Transverse colon (tissue), 4 donors: Measurements from ENCODE around the gene TMEM69. TPM values are rescaled to one million over a fixed set of nuclear protein-coding genes. Genes with fewer than 3 reads are reported as not detected.
"Not testable (repeated sequence)": the region's sequence is repeated elsewhere in the genome, so short reads cannot be mapped to it uniquely, and the experiment has no call there.

Experiments
- DNase-seq: peaks from one replicate; pipeline ENCODE4 v3.0.0-alpha.2; 2019
- H3K27ac ChIP-seq, 4 donors: fragments of 200-600 bp; sonication (generic); 2 replicates each; pipeline ENCODE4 v1.5.1; 2016 to 2018; ENCODE audit warnings: inconsistent platforms in 4 of 4
- H3K27me3 ChIP-seq: fragments of 200-600 bp; sonication (generic); 2 replicates; pipeline ENCODE4 v1.5.1; 2017; ENCODE audit warnings: inconsistent platforms
- H3K36me3 ChIP-seq, 4 donors: fragments of 200-600 bp; sonication (generic); 2 replicates each; pipeline ENCODE4 v1.5.1; 2017 to 2019; ENCODE audit warnings: inconsistent platforms in 4 of 4
- H3K4me1 ChIP-seq, 4 donors: fragments of 200-600 bp; sonication (generic); 2 replicates each; pipeline ENCODE4 v1.5.1; 2017 to 2020; ENCODE audit warnings: inconsistent platforms in 4 of 4
- H3K4me3 ChIP-seq, 4 donors: fragments of 200-600 bp; sonication (generic); 1 replicate in 1 of 4; 2 replicates in 3 of 4; pipeline versions ENCODE4 v1.5.1 to v1.6.1; 2017 to 2019; ENCODE audit warnings: inconsistent platforms in 4 of 4
- H3K9me3 ChIP-seq, 2 donors: fragments of 200-600 bp; sonication (generic); 2 replicates each; pipeline ENCODE4 v1.5.1; 2017 to 2019; ENCODE audit warnings: inconsistent platforms in 2 of 2
- EP300 ChIP-seq: sonication (generic); formaldehyde crosslinking; IDR thresholded peaks from one replicate; pipeline ENCODE4 v1.6.1; 2017; ENCODE audit warnings: antibody characterized with exemption, low read depth
- POLR2A ChIP-seq: fragments of 450-650 bp; IDR thresholded peaks from one replicate; pipeline ENCODE4 v1.6.1; 2016; ENCODE audit warnings: antibody characterized with exemption, mild to moderate bottlenecking, moderate library complexity
- POLR2AphosphoS5 ChIP-seq, 3 donors: sonication (generic); formaldehyde crosslinking; IDR thresholded peaks; one replicate each; pipeline ENCODE4 v1.6.1; 2016; ENCODE audit warnings: antibody characterized with exemption in 3 of 3
- WGBS, 2 donors: methylation state at CpG; one replicate each; pipeline ENCODE4 v1.1.5; 2018; ENCODE audit warnings: low coverage in 1 of 2; 5-methylcytosine and 5-hydroxymethylcytosine counted together
- in situ Hi-C, 4 donors: fragments of 200-750 bp; cut with MboI; loops; one replicate each; pipeline versions ENCODE4 v1.15.0 to v1.15.1; 2017; ENCODE audit warnings: low sequenced_read_pairs in 3 of 4, low pct_ligation_motif_present in 1 of 4, low pct_unique_long_range_greater_than_20kb in 1 of 4
- intact Hi-C: fragments of 100-400 bp; cut with DNase I; formaldehyde crosslinking; loops from one replicate; pipeline ENCODE4 v1.15.1; 2023; ENCODE audit warnings: low total_unique reads
- total RNA-seq, 4 donors: library from RNA; depleted of rRNA; stranded (reverse); fragments of >200 nt; gene quantifications; one replicate each; pipeline ENCODE4 v1.1.0, GENCODE V29; 2016
- TF ChIP-seq, protein P1 (sequence below), 5 experiments: fragments of 200-600 bp in 3 of 5; fragments of 450-650 bp in 2 of 5; sonication (generic) in 3 of 5; IDR thresholded peaks; 1 replicate in 2 of 5; 2 replicates in 3 of 5; pipeline ENCODE4 v1.5.1; 2016 to 2017; ENCODE audit warnings: antibody characterized with exemption in 5 of 5, inconsistent platforms in 3 of 5, mild to moderate bottlenecking in 2 of 5, moderate library complexity in 1 of 5

TMEM69 gene
- total RNA-seq, 4 donors from 2014 or later = 6.4 to 47.2 (median 28.0) TPM

DNA sequence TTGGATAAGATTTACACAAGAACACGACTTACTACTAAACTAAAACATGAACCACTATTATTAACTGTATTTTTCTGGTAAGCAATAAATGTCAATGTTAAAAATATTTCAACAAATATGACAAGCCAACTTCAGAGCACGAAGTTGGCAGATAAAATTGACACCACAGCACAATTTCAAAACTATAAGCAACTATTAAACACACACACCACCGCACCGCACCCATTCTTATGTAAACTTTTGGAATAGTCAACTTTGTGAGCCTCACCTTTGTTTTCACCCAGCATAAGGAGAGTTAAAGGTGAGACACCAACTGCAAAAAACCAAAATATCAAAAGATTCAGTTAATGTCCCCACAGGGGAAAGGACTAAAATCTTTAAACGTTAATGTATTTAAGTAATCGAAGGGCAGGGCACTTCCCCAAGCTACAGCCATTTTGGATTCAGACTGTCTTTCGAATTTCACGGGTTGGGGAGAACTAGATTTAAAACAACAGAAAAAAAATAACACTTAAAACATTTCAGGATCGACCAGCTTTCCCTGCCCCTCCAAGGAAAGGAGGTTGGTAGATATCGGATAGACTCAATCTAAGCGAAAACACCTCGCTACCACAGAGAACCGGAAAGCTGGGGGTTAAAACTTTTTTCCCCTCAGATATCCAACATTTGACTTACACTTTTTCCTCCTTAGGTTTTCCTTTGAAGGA, 2.5 kb upstream of the TMEM69 start:
- peaks cover 15 to 64% (median 54%) of the 10 kb centered on the region in 4 donors for H3K4me1 ChIP-seq
- TF ChIP-seq, protein P1, sequence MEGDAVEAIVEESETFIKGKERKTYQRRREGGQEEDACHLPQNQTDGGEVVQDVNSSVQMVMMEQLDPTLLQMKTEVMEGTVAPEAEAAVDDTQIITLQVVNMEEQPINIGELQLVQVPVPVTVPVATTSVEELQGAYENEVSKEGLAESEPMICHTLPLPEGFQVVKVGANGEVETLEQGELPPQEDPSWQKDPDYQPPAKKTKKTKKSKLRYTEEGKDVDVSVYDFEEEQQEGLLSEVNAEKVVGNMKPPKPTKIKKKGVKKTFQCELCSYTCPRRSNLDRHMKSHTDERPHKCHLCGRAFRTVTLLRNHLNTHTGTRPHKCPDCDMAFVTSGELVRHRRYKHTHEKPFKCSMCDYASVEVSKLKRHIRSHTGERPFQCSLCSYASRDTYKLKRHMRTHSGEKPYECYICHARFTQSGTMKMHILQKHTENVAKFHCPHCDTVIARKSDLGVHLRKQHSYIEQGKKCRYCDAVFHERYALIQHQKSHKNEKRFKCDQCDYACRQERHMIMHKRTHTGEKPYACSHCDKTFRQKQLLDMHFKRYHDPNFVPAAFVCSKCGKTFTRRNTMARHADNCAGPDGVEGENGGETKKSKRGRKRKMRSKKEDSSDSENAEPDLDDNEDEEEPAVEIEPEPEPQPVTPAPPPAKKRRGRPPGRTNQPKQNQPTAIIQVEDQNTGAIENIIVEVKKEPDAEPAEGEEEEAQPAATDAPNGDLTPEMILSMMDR (IDR thresholded peaks at IDR 0.05) = no peak
- TF ChIP-seq POLR2A = no peak
- no peak for TF ChIP-seq POLR2AphosphoS5 (IDR thresholded peaks at IDR 0.05)
- TF ChIP-seq EP300 = no peak

DNA sequence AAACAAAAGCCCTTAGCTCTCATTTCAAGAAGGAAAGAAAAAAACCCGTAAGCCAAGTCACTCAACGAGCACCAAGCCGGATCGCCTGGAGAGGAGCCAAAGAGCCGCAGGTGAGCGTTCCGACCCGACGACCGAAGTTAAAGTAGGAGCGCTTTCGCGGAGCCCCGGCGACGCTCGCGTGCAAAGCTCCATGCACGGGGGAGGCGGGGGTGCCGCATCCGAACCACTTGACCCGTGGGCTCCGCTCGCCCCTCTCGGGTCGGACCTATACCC, 2.0 kb upstream of the TMEM69 start:
- in situ Hi-C loops (no loop called here), intact Hi-C loops (no loop called here)
- no peaks in the 10 kb centered on the region for H3K27me3 ChIP-seq
- no peaks in the 10 kb centered on the region for H3K9me3 ChIP-seq
- peak; percentile 72 for DNase-seq
- 1% methylated on average over 27 of the region's 27 CpGs; no CpG with 5 or more reads in 1 of the 2 donors for WGBS, 2 donors
- H3K27ac ChIP-seq = peak overlapping the region; percentile 97 to 100 (median 98)
- TF ChIP-seq, protein P1 (IDR thresholded peaks at IDR 0.05) = peak in 1 of 5 experiments; percentile 17
- no peak for TF ChIP-seq POLR2A
- no peak for TF ChIP-seq POLR2AphosphoS5 (IDR thresholded peaks at IDR 0.05)
- no peak for TF ChIP-seq EP300
- no peaks in the 10 kb centered on the region for H3K36me3 ChIP-seq
- peaks cover 15 to 59% (median 49%) of the 10 kb centered on the region in 4 donors for H3K4me1 ChIP-seq
- H3K4me3 ChIP-seq = peak overlapping the region; percentile 78 to 99 (median 92)

More for the DNA sequence above, 2.5 kb upstream of the TMEM69 start:
- H3K4me3 ChIP-seq = peak overlapping the region; percentile 78 to 99 (median 92)
- DNase-seq = no peak
- H3K9me3 ChIP-seq = no peaks in the 10 kb centered on the region
- WGBS, 2 donors = 0 to 1% methylated on average over 13 of the region's 13 CpGs
- intact Hi-C loops (no loop called here), in situ Hi-C loops (no loop called here)
- H3K27me3 ChIP-seq = no peaks in the 10 kb centered on the region
- H3K27ac ChIP-seq = peak overlapping the region; percentile 97 to 100 (median 98)
- H3K36me3 ChIP-seq = no peaks in the 10 kb centered on the region

DNA sequence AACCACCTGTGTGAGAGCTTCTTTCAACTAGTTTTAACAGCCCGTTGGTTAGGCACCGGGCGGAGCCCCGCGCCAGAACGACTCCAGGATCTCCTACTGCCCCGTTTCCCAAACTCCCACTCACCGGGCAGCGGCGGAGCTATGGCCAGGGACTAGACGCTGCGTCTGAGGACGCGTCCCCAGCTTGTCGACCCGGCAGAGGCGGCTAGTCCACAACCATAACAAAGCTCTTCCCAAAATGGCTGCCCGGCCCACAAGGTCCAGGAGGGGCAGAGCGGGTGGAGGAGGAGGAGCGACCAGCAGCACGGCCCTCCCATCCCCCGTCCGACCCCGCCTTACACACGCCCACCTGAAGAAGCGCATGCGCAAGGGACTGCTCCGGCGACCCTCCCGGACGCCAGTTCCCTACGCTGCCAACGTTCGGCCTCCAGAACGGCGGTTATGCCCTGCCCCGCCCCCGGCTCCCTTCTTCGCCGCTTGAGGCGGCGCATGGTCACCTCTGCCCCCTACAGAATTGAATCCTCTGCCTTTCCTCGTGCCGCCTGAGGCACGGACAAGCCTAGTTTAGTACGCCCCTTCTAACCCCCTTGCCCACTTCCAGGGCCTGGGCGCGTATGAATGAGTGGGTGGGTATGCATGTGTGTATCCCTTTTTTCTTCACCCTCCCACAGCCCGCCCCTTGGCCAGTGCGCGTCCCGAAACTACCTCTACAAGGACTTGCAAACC, 1.5 kb upstream of the TMEM69 start, which contains the start of gene GPBP1L1:
Gene GPBP1L1 (minus strand): TSS at position 246 of the 726 bp plus-strand sequence. CDS start 27,446 bp downstream, outside the sequence.
- Histone ChIP-seq H3K4me1 (peaks cover 15 to 54% (median 44%) of the 10 kb centered on the region in 4 donors), H3K27ac (peak within 1 kb of the TSS; percentile 97 to 100 (median 98)), H3K27me3 (no peaks in the 10 kb centered on the region), H3K4me3 (peak within 1 kb of the TSS; percentile 78 to 99 (median 92)), H3K9me3 (no peaks in the 10 kb centered on the region), H3K36me3 (no peaks in the 10 kb centered on the region)
- TF ChIP-seq POLR2A = peak; percentile 78
- TF ChIP-seq POLR2AphosphoS5 (IDR thresholded peaks at IDR 0.05) = peak; percentile 88 to 92 (median 91)
- no peak for TF ChIP-seq EP300
- TF ChIP-seq, protein P1 (IDR thresholded peaks at IDR 0.05) = no peak
- 0 to 1% methylated on average over 5 to 44 of the region's 52 CpGs for WGBS, 2 donors
- DNase-seq = peak; percentile 99
- intact Hi-C loops (no loop called here), in situ Hi-C loops (no loop called here)

DNA sequence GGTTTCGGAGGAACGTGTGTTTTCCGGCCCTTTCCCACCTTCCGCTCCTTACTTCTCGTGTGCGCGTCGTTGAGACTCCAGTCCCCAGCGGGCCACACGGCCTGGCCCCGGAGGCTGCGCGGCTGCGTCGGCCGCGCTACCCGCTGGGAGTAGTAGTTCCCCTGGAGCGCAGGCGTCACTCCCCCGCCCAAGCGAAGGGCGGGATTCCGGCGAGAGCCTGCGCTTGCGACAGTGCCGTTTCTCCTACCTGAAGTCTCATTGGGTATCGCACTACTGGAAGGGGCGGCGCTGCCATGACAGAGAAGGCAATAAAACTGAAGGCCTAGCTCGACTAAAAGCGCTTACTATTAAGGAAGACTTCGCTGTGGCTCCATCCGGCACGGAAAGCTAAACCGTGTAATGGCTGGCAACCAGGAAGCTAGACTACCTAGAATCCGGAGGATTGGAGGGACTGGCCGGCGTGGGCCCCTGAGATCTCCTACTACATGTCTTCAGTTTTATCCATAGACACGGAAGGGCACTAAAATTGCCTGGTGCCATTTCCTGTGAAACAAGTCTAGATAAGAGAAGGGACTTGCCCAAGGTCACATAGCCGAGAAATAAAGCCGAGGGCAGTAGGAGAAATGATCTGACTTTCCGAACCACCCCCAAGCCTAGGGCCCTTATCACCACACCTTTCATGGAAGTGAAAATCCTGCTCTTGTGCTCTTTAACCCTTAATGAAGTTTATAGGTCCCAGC, 797 bp upstream of the TMEM69 start:
- peak overlapping the region; percentile 78 to 99 (median 92) for H3K4me3 ChIP-seq
- intact Hi-C loops = no loop called here
- H3K4me1 ChIP-seq = peaks cover 14 to 47% (median 36%) of the 10 kb centered on the region in 4 donors
- 0 to 1% methylated on average over 5 to 44 of the region's 44 CpGs for WGBS, 2 donors
- no peaks in the 10 kb centered on the region for H3K27me3 ChIP-seq
- in situ Hi-C loops = no loop called here
- peak; percentile 98 for DNase-seq
- H3K36me3 ChIP-seq = no peaks in the 10 kb centered on the region
- peak overlapping the region; percentile 97 to 100 (median 98) for H3K27ac ChIP-seq
- H3K9me3 ChIP-seq = no peaks in the 10 kb centered on the region
- TF ChIP-seq, protein P1 (IDR thresholded peaks at IDR 0.05) = no peak
- TF ChIP-seq POLR2AphosphoS5 (IDR thresholded peaks at IDR 0.05) (peak; percentile 85 to 97 (median 97)), EP300 (no peak), POLR2A (peak; percentile 91)

DNA sequence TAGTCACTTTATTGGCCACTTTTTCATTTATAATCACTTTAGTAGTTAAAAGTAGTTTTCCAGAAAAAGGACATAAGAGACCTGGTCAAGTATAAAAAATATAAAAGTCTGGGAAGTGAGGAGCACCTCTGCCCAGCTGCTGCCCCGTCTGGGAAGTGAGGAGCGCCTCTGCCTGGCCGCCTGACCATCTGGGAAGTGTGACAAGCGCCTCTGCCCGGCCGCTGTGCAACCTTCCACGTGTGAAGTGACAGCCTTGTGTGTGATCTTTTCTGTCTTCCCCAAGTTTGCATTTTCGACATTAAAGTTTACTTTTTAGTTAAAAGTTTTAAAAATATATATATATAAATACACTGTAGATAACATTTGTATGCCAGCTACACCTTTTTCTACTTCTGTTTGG, 5.8 kb downstream of the TMEM69 start:
- WGBS, 2 donors = 84% methylated on average over 8 of the region's 8 CpGs
- H3K4me1 ChIP-seq, DNase-seq, H3K4me3 ChIP-seq, H3K27me3 ChIP-seq, intact Hi-C loops, H3K9me3 ChIP-seq, in situ Hi-C loops, H3K27ac ChIP-seq: not testable (repeated sequence)
- H3K36me3 ChIP-seq = peaks cover 0 to 34% (median 14%) of the 10 kb centered on the region in 4 donors
